GM12865 (cell line): Measurements from ENCODE around the gene RNF214.

Experiments
- DNase-seq: peaks from one replicate; pipeline ENCODE4 v3.0.0; 2010; ENCODE audit warnings: low read depth
- H3K4me3 ChIP-seq: 2 replicates; pipeline ENCODE4 v1.5.1; 2011; ENCODE audit warnings: mild to moderate bottlenecking, low read depth, low read length, control low read depth
- CTCF ChIP-seq: IDR thresholded peaks from 2 replicates; pipeline ENCODE4 v1.5.1; 2011; ENCODE audit warnings: low read length, control low read depth, low read depth, inconsistent platforms; ENCODE audit not compliant: insufficient read depth; ENCODE audit errors: missing control alignments

Gene RNF214

DNA sequence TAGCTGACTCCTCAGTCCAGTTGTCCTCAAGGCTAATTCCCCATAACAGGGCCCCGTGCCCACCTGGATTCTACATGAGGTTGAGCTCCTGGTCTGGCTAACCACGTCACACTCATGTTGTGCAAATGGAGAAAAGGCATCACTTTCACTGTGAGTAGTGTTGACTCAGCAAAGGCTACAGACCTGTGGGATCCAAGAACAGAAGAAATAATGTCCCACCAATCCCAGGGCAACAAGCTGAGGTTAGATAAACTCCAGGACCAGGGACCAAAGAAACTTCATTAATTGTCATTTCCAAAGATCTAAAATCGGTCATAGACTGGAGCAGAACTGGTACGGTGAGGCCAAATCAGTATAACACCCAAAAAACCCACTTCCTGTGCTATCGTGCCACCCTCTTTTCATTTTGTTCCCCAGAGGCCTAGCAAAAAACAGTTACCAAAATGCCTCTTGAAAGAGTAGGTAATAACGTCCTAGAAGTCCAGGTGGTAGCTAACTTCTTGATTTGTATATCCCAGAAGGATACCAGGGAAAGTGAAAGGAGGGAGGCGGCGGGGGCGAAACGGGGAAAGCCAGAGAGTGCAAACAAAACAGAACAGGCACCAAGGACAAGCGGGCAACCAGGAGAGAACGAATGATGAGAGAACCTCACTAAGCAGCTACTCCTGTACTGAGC is 2.0 kb upstream of the RNF214 start:
- no peak for TF ChIP-seq CTCF
- peak overlapping the region; percentile 83 for H3K4me3 ChIP-seq
- peak; percentile 64 for DNase-seq

DNA sequence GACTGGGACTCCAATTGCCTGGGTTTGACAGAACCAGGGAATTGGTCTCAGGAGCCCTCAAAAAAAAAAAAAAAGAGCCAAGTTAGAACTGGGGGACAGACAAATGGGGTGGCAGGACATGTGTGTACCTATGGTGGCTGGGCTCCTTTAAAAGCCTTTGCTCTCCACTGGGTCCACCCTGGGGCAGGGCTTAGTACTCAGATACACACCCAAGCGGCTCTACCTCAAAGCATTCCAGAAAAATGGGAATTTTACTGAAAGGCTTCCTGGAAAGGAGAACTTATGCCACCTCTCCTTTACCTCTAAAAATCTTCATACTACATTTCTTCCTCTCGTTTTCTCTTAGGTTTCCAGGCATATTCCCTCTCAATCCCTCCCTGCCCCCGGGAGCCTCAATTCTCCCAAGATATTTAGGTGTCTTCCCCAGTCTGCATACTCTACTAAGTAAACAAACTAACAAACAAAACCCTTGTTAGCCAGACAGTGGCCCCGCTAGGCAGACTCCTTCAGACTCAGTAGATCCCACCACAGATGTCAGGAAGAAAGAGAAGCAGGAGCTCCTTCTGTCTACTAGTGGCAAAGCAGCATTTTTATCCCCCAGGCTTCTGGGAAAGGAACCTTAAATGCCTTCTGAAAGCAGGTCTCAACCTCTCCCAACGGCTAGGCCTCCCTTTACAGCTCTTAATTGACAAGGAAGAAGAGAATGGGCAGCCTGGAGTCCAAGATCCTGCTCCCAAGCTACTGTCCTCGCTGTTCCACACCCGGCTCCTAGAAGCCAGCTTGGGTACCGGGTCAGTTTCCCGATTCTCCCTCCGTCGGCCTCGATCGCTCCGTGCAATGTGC is 1.3 kb upstream of the RNF214 start:
- no peak for TF ChIP-seq CTCF
- no peak for DNase-seq
- H3K4me3 ChIP-seq, result peak overlapping the region; percentile 83

GRCh38 chr11:117231842-117232091 is 704 bp upstream of the RNF214 start, which contains the start of gene PCSK7:
TSS of gene PCSK7 (minus strand) at chr11:117232073. CDS start at chr11:117229844, 2,229 bp downstream.
- peak within 1 kb of the TSS; percentile 96 for H3K4me3 ChIP-seq
- DNase-seq, result no peak
- TF ChIP-seq CTCF, result no peak

- H3K4me3 ChIP-seq, result peak overlapping the region; percentile 96
- DNase-seq, result peak; percentile 22
- TF ChIP-seq CTCF, result no peak
Measured at GRCh38 chr11:117232911-117233409, 489 bp downstream of the RNF214 start.

- H3K4me3 ChIP-seq, result no peak overlapping the region
Measured at GRCh38 chr11:117238221-117238620, 5.8 kb downstream of the RNF214 start.

DNA sequence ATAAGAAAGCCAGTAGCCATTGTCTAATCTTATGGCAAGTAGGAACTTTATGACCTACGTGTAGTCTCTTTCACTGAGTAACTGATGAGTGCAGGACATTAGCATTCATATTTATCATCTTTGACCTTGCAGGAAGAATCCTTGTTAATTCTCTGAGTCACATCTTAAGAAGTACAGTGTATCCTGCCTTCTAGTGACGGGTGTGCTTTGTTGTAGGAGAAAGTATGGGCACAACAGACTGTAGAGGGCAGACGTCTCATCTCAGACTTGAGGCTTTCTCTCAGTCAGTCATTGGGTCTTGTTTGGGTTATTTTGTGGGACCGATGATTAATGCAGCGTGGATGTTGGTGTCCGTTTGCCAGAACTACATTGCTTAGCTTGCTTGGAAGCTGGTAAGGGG is 6.8 kb downstream of the RNF214 start:
- no peak for TF ChIP-seq CTCF
- DNase-seq, result no peak
- H3K4me3 ChIP-seq, result no peak overlapping the region

More at GRCh38 chr11:117238221-117238620, 5.8 kb downstream of the RNF214 start:
- peak; percentile 43 for DNase-seq
- TF ChIP-seq CTCF, result no peak
